Skin of body (tissue), 3 donors: ENCODE measurements around the gene BCL6B. TPM values are rescaled to one million over a fixed set of nuclear protein-coding genes. Genes with fewer than 3 reads are reported as not detected.

ENCODE experiments used
- DNase-seq: peaks from one replicate; lab custom pipeline; 2025; lab: John Stamatoyannopoulos, UW
- small RNA-seq: library from RNA; depleted of rRNA; stranded (forward); fragments of <200 nt; gene quantifications from one replicate; pipeline ENCODE3, GENCODE V24; 2014; ENCODE audit warnings: low replicate concordance
- total RNA-seq: library from RNA; depleted of rRNA; stranded (reverse); fragments of >200 nt; gene quantifications from one replicate; pipeline ENCODE4 v1.2.3, GENCODE V29; 2014

BCL6B gene
- total RNA-seq, 1 donor from 2014 or later, result 7.6 TPM

- no peak for DNase-seq
Measured at GRCh38 chr17:7058831-7059447, 36.1 kb downstream of the BCL6B start.

DNA sequence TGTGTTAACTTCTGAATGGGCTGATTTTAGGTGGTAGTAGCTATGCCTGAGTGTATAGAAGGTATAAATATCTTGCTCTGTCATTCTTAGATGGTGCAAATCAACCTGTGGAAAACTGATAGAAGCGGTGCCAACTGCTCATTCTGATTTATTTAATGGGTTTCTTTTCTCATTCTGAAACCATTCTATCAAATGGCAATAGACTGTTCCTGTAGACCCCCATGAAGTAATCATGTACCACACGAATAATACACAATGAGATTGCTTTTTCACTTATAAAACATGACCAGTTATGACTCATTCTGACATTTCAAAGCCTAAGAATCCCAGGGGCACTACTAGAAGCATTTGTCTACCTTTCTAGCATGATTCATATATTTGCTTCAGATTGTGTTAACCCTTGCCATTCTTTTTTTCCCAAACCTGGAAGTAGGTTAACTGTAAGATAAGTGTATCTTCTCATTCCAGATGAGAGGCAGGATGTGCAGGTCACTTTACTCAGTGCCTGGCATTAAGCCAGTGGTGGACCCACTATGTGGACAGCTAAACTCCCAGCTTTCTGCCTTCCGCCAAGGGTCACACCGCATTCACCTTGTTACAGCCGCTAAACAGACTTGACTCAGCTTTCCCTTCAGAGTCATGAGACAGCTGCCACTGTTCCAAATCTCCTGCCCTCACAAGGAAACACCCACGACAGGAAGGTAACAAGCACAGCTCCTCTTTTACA, 37.5 kb downstream of the BCL6B start:
- no peak for DNase-seq

DNA sequence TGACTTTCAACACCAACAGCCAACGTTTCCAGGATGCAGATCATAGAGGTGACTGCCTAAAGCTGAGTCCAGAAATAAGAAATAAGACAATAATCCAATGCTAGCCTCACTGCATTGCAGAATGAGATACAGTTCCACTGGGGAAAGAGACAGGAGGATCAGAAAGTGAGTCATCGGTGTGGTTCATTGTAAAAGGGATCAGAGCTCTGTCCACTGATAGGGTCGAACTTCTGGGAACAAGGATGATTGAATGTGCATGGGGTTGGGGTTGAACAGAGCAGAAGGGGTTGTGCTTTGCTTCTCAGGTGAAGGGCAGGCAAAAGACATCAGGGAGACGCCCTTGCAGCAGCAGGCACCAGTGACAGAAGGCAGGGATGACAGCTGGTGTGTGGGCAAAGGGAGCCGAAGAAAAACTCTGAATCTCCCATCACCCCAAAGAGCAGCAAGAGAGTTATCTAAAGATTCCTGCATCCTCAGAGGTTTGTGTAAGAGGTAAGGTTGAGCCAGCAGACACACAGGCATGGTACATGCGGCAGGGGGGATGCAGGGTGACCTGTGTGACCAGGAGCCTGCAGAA, 40.8 kb downstream of the BCL6B start:
- no peak for DNase-seq

DNA sequence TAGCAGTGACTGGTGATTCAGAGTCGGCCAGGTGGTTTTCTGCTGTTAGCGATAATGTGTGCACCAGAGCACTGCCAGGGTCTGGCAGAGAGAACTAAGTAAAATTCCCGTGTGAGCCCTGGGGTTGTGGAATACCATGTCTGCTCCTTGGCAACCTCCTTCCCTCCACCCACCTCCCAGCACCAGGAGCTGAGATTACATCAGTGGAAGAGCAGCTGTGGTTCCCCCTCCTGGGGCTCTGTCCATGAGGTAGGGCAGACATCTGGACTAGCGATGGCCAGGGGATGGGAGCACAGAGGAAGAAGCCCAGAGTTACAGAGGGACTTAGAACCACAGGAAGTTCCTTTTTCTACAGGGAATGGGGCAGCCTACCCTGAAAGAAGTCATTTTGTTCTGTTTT, 41.4 kb downstream of the BCL6B start:
- DNase-seq, result no peak

DNA sequence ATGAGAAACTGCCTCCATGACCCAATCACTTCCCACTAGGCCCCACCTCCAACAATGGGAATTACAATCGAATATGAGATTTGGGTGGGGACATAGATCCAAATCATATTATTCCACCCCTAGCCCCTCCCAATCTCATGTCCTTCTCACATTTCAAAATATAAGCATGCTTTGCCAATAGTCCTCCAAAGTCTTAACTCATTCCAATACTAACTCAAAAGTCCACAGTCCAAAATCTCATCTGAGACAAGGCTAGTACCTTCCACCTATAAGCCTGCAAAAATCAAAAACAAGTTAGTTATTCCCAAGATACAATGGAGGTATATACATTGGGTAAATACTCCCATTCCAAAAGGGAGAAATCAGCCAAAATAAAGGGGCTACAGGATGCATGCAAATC, 44.3 kb downstream of the BCL6B start:
- DNase-seq, result no peak

DNA sequence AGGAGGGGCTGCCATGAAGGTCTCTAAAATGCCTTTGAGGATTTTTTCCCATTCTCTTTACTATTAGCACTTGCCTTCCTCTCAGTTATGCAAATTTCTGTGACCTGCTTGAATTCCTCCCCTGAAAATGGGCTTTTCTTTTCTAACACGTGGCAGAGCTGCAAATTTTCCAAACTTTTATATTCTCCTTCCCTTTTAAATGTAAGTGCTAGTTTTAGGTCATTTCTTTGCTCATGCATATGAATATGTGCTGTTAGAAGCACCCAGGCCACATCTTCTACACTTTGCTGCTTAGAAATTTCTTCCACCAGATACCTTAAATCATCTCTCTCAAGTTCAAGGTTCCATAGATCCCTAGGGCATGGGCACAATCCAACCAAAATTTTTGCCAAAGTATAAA, 45.4 kb downstream of the BCL6B start:
- DNase-seq, result no peak

DNA sequence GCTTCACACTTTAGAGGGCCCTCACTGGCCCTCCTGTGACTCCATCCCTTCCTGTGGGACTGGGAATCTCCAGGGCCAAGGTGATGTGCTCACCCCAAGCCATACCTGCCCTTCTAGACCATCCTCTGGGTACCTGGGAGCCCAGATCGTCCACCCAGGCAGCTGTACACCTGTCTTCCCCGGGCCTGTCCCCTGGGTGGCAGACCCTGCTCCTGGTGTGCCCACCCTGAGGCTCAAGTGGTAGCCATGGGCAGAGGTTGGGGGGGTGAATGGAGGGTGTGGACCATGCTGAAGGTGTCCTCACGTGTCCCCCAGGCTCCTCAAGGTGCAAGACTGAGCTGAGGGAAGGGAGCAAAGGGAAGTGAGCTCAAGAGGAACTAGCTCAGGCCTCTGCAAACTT, 47.9 kb downstream of the BCL6B start:
- DNase-seq, result no peak

DNA sequence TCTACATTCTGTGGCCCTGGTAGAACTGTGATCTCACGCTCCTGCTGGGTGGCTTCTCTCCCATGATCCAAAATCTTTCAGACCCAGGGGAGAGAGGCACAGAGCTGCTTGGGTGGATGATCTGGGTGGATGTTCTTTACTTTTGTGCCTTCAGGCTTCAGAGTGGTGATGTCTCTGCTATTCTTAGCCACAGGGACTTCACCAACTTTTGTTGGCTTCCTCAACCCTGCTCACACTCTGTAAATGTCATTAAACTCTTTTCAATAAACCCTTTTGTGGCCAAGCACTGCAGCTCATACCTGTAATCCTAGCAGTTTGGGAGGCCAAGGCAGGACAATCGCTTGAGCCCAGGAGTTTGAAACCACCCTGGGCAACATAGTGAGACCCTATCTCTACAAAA, 49.6 kb downstream of the BCL6B start:
- DNase-seq, result no peak

GRCh38 chr17:7074931-7075330, 52.1 kb downstream of the BCL6B start:
- DNase-seq, result no peak

- DNase-seq, result no peak
Measured at GRCh38 chr17:7077911-7078546, 55.2 kb downstream of the BCL6B start.

GRCh38 chr17:7078711-7079110, 55.9 kb downstream of the BCL6B start:
- DNase-seq, result no peak

Small RNAs within 50 kb of the gene (small RNA-seq; reads per million reads assigned to genes)
- not detected for gene AC120057.1

Other genes starting within 250 kb of the BCL6B start
- 0.30 TPM for gene FBXO39, start 246.8 kb upstream of the BCL6B start, total RNA-seq
- gene TEKT1, start 191.3 kb upstream of the BCL6B start, total RNA-seq, result 0.10 TPM
- gene ALOX12, start 27.0 kb upstream of the BCL6B start, total RNA-seq, result 1.2 TPM
- gene RNASEK, start 10.4 kb upstream of the BCL6B start, total RNA-seq, result 57.5 TPM
- gene SLC16A13, start 13.0 kb downstream of the BCL6B start, total RNA-seq, result 0.69 TPM
- gene SLC16A11, start 21.0 kb downstream of the BCL6B start, total RNA-seq, result 0.69 TPM
- 3.7 TPM for gene CLEC10A, start 57.2 kb downstream of the BCL6B start, total RNA-seq
- 0.39 TPM for gene ASGR2, start 91.8 kb downstream of the BCL6B start, total RNA-seq
- gene ASGR1, start 156.3 kb downstream of the BCL6B start, total RNA-seq, result 3.7 TPM
- gene DLG4, start 196.8 kb downstream of the BCL6B start, total RNA-seq, result 16.5 TPM
- 261 TPM for gene ACADVL, start 196.9 kb downstream of the BCL6B start, total RNA-seq
- 47.5 TPM for gene DVL2, start 211.5 kb downstream of the BCL6B start, total RNA-seq
- gene PHF23, start 216.4 kb downstream of the BCL6B start, total RNA-seq, result 27.0 TPM
- 223 TPM for gene GABARAP, start 219.4 kb downstream of the BCL6B start, total RNA-seq
- 44.1 TPM for gene CTDNEP1, start 228.7 kb downstream of the BCL6B start, total RNA-seq
- 27.5 TPM for gene ELP5, start 229.2 kb downstream of the BCL6B start, total RNA-seq
- 5.4 TPM for gene CLDN7, start 239.4 kb downstream of the BCL6B start, total RNA-seq